Endothelial cell (in vitro differentiated cells): ENCODE measurements around the gene SRSF5. TPM values are rescaled to one million over a fixed set of nuclear protein-coding genes. Genes with fewer than 3 reads are reported as not detected.
"Not testable (repeated sequence)": the region's sequence is repeated elsewhere in the genome, so short reads cannot be mapped to it uniquely, and the experiment has no call there.

ENCODE experiments used
- DNase-seq: peaks from one replicate; pipeline ENCODE4 v3.0.0; 2021; ENCODE audit warnings: low spot score
- H3K27ac Mint-ChIP-seq: one replicate; pipeline ENCODE4 v1.8.0; 2021; ENCODE audit warnings: mixed read lengths, inconsistent platforms; ENCODE audit not compliant: unreplicated experiment
- H3K27me3 Mint-ChIP-seq: one replicate; pipeline ENCODE4 v1.8.0; 2021; ENCODE audit warnings: mild to moderate bottlenecking, moderate library complexity, mixed read lengths, inconsistent platforms; ENCODE audit not compliant: unreplicated experiment
- H3K36me3 Mint-ChIP-seq: one replicate; pipeline ENCODE4 v1.8.0; 2021; ENCODE audit warnings: mild to moderate bottlenecking, low read depth, mixed read lengths, inconsistent platforms; ENCODE audit not compliant: unreplicated experiment
- H3K4me1 Mint-ChIP-seq: one replicate; pipeline ENCODE4 v1.8.0; 2021; ENCODE audit warnings: mild to moderate bottlenecking, mixed read lengths, inconsistent platforms; ENCODE audit not compliant: unreplicated experiment
- H3K4me3 Mint-ChIP-seq: one replicate; pipeline ENCODE4 v1.8.0; 2021; ENCODE audit warnings: mild to moderate bottlenecking, mixed read lengths, inconsistent platforms; ENCODE audit not compliant: unreplicated experiment
- H3K9me3 Mint-ChIP-seq: one replicate; pipeline ENCODE4 v1.8.0; 2021; ENCODE audit warnings: mixed read lengths, inconsistent platforms; ENCODE audit not compliant: unreplicated experiment
- total RNA-seq: library from RNA; stranded (reverse); fragmentation: NEBNext Ultra II Directional; extraction: Animal tissue kit (Norgen Biotek cat#: 25700); gene quantifications from one replicate; pipeline ENCODE4 v1.2.1, GENCODE V29; 2021; ENCODE audit not compliant: unreplicated experiment
- TF ChIP-seq, protein P1 (sequence below): fragments of 200-600 bp; sonication (generic); IDR thresholded peaks from one replicate; pipeline ENCODE4 v1.5.0; 2021; ENCODE audit warnings: antibody characterized with exemption; ENCODE audit not compliant: unreplicated experiment

SRSF5 gene
- total RNA-seq, 1 donor from 2014 or later, result 241 TPM

DNA sequence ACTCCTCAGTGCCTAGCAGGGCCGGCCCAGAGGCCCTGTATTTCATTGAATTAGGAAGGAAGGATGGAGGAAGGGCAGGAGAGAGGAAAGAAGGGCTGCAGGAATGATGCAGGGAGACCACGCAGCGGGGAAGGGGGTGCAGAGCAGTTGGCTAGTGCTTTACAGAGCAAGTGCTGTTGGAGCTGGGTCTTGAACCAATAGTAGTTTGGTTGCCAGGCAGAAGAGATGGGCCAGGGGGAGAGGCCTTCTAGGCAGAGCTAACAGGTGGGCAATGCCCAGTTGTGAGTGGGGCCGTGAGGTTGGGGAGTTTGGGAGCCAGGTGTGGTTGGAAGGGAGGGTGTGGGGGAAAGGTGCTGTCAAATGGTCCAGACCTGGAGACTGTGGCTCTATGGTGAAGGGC lies 39.1 kb upstream of the SRSF5 start:
- TF ChIP-seq, protein P1, sequence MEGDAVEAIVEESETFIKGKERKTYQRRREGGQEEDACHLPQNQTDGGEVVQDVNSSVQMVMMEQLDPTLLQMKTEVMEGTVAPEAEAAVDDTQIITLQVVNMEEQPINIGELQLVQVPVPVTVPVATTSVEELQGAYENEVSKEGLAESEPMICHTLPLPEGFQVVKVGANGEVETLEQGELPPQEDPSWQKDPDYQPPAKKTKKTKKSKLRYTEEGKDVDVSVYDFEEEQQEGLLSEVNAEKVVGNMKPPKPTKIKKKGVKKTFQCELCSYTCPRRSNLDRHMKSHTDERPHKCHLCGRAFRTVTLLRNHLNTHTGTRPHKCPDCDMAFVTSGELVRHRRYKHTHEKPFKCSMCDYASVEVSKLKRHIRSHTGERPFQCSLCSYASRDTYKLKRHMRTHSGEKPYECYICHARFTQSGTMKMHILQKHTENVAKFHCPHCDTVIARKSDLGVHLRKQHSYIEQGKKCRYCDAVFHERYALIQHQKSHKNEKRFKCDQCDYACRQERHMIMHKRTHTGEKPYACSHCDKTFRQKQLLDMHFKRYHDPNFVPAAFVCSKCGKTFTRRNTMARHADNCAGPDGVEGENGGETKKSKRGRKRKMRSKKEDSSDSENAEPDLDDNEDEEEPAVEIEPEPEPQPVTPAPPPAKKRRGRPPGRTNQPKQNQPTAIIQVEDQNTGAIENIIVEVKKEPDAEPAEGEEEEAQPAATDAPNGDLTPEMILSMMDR, result no peak
- H3K27me3 Mint-ChIP-seq, result peaks cover 1% of the 10 kb centered on the region
- H3K9me3 Mint-ChIP-seq, result no peaks in the 10 kb centered on the region
- DNase-seq, result no peak
- H3K27ac Mint-ChIP-seq, result no peak overlapping the region
- H3K4me3 Mint-ChIP-seq, result no peak overlapping the region
- H3K36me3 Mint-ChIP-seq, result no peaks in the 10 kb centered on the region
- H3K4me1 Mint-ChIP-seq, result peaks cover 18% of the 10 kb centered on the region

DNA sequence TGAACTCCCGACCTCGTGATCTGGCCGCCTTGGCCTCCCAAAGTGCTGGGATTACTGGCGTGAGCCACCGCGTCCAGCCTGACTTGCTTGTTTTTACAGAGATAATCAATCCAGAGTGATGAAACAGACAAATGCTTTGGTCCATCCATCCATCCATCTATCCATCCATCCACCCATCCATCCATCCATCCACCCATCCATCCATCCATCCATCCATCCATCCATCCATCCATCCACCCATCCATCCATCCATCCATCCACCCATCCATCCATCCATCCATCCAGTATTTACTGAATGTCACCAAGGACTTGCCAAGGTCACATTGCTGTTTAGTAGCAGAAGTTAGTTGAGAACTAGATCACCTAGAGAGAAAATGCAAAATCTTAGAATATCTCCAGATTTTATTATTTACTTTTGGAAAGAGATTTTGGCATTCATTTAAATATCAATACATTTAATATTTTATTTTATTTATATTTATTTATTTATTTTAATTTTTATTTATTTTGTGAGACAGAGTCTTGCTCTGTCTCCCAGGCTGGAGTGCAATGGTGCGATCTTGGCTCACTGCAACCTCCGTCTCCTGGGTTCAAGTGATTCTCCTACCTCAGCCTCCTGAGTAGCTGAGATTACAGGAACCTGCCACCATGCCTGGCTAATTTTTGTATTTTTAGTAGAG lies 34.9 kb upstream of the SRSF5 start:
- not testable (repeated sequence) for H3K36me3 Mint-ChIP-seq, H3K27ac Mint-ChIP-seq, H3K27me3 Mint-ChIP-seq, DNase-seq, H3K9me3 Mint-ChIP-seq, H3K4me1 Mint-ChIP-seq, H3K4me3 Mint-ChIP-seq

DNA sequence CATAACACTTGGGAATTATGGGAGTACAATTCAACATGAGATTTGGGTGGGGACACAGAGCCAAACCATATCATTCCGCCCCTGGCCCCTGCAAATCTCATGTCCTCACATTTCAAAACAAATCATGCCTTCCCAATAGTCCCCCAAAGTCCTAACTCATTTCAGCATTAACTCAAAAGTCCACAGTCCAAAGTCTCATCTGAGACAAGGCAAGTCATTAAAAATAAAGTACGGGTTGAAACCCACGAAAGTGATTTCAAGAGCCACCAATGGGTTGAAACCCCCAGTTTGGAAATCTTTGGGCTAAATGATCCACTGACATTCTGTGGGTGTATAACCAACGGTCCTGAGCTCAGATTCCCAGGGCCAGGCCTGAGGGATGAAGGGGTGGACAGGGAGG lies 30.5 kb upstream of the SRSF5 start:
- not testable (repeated sequence) for H3K4me3 Mint-ChIP-seq, H3K36me3 Mint-ChIP-seq, H3K27me3 Mint-ChIP-seq, H3K4me1 Mint-ChIP-seq, DNase-seq, H3K9me3 Mint-ChIP-seq, H3K27ac Mint-ChIP-seq

DNA sequence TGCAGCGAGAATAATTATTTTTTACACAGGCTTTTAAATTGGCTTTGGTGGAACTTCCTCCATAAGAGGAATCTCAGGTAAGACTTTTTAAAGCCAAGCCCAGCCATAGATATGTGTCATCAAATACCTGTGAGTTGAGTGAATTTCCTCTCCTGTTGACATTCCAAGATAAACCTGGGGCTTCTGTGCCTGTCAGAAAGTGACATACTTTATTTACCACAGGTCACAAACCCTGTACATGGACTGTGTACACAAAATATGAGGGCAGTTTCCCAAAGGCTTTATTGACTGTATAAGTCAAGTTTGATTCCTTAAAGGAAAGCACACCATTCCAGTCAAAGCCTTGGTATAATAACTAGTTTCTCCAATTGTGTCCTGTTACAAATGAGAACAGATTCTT lies 25.9 kb upstream of the SRSF5 start:
- Mint-ChIP-seq H3K9me3 (no peaks in the 10 kb centered on the region), H3K27me3 (no peaks in the 10 kb centered on the region), H3K36me3 (no peaks in the 10 kb centered on the region), H3K4me3 (no peak overlapping the region), H3K27ac (no peak overlapping the region), H3K4me1 (no peaks in the 10 kb centered on the region)
- TF ChIP-seq, protein P1, result no peak
- DNase-seq, result no peak

DNA sequence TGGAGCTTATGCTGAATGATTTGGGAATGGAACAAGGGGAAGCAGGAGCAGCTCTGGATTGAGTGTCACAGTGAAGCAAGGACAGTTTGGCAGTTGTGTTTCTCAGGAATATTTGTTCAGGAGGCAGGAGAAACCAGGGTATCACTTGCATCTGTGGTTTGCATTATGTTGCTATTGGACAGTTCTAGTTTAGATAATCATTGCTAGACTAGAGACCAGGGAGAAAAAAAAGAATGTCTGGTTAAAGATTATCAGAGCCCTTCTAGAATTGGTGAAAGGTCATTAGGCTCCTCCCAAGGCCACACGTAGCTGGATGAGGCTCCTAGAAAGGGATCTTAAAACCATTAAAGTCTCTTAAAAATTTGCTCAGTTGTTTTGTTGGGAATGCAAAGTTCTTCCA lies 17.0 kb upstream of the SRSF5 start:
- Mint-ChIP-seq H3K36me3 (no peaks in the 10 kb centered on the region), H3K27ac (no peak overlapping the region), H3K9me3 (no peaks in the 10 kb centered on the region), H3K4me3 (no peak overlapping the region), H3K27me3 (peaks cover 4% of the 10 kb centered on the region), H3K4me1 (no peaks in the 10 kb centered on the region)
- no peak for DNase-seq
- TF ChIP-seq, protein P1, result no peak

DNA sequence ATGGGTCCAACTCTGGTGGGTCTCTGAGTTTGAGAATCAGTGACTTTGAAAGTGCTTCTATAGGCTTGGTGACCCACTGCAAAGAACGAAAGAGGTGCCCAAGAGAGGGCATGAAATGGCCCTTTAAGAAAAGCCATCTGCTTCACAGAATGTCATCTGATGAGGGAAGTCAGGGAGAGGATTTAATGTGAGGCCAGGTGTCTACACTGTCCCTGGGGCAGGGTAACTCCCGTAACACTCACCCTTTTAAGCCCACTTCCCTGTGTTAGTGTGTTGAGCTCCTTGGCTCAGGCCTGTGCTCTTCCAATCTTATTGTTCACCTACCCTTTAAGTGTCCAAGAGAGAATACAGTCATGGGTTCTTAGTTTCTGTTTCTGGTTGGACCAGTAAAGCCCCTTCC lies 16.4 kb upstream of the SRSF5 start:
- no peak for DNase-seq
- Mint-ChIP-seq H3K36me3 (no peaks in the 10 kb centered on the region), H3K27me3 (peaks cover 4% of the 10 kb centered on the region), H3K9me3 (no peaks in the 10 kb centered on the region), H3K27ac (no peak overlapping the region), H3K4me3 (no peak overlapping the region), H3K4me1 (no peaks in the 10 kb centered on the region)
- TF ChIP-seq, protein P1, result no peak
